Measurements from ENCODE around the gene PCYT2.
"Not testable (repeated sequence)": the region's sequence is repeated elsewhere in the genome, so short reads cannot be mapped to it uniquely, and the experiment has no call there.

The PCYT2 gene

GRCh38 chr17:81927152-81927652 lies 16.0 kb upstream of the PCYT2 start:
- DNase-seq (ENCODE audit: low spot score): no peak

- peak; percentile 69 for DNase-seq (ENCODE audit: low spot score)
Measured at GRCh38 chr17:81926451-81927151, 15.4 kb upstream of the PCYT2 start.

DNA sequence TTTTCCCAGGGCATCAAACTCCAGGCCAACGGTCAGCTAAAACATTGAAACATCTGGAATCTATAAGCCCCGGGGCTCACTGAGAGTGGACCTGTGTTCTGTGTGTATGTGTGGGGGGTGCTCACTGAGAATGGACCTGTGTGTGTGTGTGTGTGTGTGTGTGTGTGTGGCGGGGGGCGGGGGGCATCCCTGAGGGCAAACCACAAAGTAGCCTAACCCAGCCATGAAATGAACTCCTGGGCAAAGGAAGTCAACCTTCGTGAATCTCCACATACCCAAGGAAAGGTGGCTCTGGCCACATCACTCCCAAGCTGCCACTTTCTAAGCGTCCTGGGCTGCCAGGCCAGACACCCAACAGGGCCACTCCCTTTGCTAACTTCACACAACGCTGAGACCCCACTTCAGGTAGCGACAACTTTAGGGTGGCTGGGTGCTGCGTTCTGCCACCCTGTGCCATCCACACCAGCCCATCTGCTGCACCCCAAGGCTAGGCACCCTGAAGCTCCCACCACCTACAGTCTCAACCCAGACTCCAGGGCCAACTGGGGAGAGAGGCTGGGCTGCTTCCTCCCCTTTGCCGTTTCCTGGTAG lies 14.8 kb upstream of the PCYT2 start:
- no peak for DNase-seq (ENCODE audit: low spot score)

- no peak for DNase-seq (ENCODE audit: low spot score)
Measured at GRCh38 chr17:81924557-81925532, 13.6 kb upstream of the PCYT2 start.

DNA sequence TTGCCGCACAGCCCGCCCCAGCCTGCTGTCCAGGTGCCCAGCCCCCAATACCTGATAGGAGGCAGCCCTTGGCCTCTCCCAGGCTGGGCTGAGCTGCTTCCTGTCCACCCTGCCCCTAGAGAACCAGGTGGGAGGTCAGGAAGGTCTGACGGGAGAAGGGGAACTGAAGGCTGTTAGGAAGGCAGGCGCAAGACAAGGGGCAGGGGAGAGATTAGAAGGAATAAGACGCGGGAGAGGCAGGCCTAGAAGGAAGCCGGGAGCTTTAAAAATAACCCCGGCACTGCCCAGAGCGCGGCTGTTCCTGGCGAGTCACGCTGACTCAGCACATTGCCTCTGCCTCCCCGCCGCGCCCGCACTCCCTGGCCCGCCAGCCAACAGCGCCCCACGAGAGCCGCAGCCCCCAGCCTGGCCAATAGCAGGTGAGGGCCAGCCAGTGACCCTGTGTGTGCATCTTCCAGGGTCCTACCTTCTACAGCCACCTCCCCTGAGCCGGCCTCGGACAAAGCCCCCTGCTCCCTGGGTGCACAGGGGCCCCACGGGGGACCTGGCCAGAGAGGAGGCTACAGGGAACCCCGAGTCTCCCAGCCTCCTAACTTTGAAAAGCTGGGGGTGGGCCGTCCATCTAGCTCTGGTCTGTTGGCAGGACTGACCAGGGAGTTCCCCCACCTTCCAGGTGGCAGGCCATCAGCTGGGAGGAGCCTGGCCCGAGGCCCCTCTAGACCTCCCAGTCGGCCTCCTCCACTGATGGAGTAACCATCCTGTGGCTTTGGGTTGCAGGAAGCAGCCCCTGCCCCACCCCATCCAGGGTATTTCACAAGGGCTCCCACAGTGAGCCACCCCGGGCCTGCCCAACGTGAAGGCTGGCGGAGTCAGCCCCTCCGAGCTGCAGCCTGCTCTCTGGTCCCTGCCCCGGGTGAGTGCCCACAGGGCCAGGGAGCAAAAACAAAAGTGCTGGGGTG lies 12.4 kb upstream of the PCYT2 start:
- DNase-seq (ENCODE audit: low spot score): peak; percentile 61

GRCh38 chr17:81922566-81923301 lies 11.5 kb upstream of the PCYT2 start:
- DNase-seq (ENCODE audit: low spot score): no peak

DNA sequence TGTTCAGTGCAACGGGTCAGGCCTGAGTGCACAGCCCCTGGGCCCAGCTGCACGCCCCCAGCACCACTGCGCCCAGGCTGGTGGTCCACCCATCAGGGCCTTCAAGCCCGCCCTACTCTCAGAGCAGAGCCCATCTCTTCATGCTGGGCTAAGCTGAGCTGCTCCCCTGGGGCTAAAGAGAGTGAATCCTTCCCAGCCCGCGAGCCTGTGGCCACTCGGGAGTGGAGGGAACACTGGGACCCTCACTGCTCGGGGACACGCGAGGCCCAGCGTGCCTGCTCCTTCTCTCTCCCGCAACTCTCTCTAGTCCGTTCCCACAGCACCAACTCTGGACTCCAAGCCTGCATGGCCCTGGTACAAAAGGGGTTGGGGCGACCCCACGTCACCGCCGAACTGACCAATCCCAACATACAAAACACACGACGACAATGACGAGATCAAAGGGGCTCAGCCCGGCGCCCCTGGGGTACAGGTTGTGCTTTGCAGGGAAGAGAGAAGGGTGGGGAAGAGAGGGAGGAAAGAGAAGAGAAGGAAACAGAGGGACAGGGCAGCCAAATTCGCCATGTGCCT lies 10.9 kb upstream of the PCYT2 start:
- no peak for DNase-seq (ENCODE audit: low spot score)

DNA sequence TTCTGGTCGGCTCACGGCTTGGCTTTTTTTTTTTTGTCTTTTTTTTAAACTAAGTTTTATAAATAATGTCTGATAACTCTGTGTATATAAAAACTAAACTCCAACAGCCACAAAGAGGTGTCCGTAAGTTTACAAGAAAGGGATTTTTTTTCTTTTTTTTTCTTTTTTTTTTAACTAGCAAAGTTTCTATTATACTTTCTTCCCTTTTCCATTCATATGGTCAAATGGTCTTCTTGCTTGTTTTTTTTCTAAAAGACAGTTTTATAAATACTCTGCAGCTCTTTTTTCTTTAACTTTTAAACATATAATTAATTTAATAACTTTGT lies 10.3 kb upstream of the PCYT2 start:
- DNase-seq (ENCODE audit: low spot score): no peak

DNA sequence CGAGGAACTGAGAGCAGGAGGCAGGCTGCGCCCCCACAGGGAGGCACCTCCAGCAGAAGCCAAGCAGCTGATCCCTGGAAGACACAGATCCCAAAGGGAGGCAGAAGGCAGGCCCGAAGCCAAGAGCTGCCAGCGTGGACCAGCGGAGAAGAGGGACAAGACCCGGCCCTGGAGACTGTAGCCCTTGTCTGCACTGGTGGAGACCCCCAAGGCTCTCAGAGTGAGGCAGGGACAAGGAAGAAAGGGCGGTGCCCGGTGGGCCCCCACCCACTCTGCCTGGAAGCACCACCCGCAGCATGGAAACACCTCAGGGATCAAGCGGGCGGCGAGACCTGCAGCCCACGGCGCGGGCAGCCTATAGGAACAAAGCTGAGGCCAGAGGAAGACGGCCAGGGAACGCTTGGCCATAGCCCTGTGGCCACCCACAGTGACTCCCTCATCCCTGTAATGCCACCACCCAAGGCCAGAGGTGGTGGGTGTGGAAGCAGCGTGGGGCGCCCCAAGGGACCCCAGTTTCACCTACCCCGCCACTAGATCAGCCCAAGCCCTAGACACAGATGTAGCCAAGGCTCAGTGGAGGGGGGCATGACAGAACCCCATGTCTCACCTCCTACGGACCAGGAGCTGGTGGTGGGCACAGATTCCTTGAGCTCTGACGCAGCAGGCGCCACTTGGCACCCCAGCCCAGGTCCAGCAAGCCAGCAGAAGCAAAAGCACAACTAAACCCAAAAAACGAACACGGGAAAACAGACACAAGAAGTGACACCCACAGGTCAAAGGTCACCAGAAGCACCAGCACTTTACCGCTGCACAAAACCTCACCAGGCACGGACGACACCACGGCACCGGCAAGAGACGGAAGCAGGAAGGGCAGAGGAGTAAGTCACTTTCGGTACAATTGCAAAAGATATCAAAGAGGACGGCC lies 9.7 kb upstream of the PCYT2 start:
- DNase-seq (ENCODE audit: low spot score): no peak

GRCh38 chr17:81918832-81919545 lies 7.8 kb upstream of the PCYT2 start:
- DNase-seq (ENCODE audit: low spot score): no peak

DNA sequence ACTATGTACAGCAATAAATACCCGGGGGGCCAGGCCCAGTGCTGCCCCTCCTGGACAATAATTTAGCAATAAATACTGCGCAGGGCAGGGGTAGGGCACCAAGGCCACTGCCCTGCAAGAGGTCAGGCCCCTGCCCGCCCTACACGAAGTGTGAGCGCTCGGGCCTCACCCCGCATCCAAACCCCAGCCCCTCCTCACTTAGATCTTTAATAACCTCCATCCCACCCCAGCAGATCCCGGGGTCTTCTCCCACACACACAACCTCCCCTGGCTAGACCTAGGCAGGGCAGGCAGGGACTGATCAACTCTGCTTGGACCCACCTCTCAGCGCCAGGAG lies 7.1 kb upstream of the PCYT2 start:
- not testable (repeated sequence) for DNase-seq (ENCODE audit: low spot score)

DNA sequence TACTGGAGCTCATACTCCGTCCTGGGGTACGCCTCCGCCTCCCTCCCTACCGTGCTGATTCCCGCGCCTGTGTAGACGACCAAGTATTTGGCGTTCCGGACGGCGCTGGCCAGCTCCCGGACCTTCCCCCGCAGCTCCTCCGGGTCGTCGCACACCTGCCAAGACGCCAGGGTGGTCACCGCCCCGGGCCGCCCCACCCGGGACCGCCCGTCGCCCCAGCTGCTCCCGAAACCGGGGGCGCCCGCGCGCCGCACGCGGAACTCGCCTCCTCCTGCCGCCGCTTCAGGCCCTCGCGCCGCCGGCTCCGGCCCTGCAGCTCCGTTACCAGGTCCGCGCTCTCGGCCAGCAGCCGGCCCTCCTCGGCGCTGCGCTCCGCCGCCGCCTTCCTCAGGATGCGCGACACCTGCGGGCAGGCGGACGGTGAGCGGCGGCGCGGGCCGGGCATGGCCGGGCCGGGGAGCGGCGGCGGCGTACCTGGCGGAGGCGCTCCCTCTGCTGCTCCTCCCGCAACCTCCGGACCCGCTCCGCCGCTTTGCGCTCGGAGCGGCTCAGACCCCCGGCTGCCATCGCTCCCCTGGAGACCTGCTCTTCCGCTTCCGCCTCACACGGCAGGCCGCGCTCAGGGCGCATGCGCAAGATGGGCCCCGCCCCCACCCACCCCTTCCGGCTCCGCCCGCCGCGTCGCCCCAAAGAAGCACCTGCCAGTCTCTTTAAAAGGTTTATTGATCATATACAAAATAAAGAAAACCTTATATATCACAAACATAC lies 6.5 kb upstream of the PCYT2 start, which contains the start of gene SIRT7:
TSS of gene SIRT7 (minus strand) at position 612 of the 768 bp plus-strand sequence. CDS start at position 567, 45 bp downstream.
- peak; percentile 85 for DNase-seq (ENCODE audit: low spot score)

DNA sequence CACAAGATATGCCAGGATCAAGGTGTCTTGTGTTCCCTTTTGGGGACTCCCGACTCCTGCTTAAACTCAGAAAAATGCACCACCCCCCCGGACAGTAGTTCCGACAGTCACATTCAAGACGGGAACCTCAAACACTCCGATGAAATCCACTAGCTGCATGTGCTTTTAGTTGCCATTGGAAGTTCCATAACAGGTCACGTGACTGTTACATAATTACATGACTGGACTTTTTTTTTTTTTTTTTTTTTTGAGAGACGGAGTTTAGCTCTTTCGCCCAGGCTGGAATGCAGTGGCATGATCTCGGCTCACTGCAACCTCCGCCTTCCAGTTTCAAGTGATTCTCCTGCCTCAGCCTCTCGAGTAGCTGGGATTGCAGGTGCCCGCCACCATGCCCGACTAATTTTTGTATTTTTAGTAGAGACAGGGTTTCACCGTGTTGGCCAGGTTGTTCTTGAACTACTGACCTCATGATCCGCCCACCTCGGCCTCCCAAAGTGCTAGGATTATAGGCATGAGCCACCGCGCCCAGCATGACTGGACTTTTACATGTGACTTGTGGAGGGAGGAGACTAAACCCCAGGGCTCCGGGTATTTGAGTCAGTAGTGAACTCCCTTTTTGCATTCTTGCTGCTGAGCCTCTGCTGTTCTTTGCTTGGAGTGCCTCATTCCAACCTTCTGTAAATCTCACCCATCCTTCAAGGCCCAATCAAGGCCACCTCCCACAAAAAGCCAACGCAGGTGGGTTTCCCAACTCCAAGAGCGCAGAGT lies 5.2 kb upstream of the PCYT2 start:
- DNase-seq (ENCODE audit: low spot score): no peak

GRCh38 chr17:81915331-81915730 lies 4.1 kb upstream of the PCYT2 start:
- no peak for DNase-seq (ENCODE audit: low spot score)

DNA sequence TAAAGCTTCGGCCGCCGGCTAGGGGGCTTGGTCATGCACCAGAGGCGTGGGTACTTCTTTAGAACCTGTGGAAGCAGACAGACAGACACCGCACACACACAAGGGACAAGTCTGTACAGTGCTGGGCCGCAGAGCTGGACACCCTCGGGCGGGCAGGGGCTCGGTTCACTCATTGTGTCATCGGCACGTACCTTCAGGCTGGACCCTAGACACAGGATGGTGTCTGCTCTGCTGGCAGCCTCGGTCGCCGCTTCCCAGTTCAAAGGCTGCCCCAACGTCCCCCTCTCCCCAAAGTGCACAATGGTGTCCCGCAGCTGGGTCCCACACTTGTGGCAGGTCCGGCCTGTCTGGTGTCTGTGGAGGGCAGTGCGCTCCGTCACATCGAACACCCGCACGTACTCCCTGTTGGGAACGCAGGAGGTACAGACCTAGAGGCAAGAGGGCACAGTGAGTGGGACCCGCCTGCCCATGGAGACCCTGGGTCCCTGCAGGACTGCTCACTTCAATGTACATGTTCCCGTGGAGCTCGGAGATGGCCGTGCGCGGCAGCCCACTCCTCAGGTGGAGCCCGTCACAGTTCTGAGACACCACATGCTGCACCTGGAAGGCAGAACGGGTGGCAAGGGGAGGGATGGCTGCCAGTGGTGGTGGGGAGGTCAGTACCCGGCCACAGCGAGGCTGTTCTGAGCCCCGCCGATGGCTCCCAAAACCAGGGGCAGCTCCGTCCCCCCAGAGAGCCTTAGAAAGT lies 3.1 kb upstream of the PCYT2 start:
- no peak for DNase-seq (ENCODE audit: low spot score)

DNA sequence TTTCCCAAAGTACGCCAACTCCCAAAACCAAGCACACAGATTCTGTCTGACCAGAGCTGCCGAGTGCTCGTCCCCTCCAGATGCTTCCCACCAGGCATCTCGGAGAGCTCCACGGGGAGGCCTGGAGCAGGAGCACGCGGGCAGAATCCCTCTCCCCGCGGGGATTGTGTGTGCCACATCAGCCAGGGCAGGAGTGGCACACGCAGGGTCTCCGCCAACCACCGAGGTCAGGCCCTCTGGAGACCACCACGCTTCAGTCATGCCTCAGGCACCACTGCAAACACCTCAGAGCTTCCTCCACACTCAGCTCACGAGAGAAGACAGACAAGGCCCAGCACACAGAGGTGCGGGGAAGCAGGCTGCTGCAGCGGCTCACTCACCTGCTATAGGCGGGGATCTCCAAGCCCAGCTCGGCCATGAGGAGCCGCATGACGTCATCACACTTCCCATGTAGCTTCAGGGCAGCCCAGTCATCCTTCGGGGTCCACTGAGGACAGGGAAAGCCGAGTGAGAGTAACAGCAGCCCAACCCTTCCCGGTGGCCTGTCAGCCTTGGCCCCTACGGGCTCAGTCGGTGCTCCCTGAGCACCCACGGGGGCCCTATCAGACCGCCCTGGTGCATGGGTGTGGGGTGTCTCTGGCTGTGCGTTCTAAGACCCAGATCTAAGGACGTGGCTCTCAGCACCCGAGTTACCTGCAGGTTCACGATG lies 2.3 kb upstream of the PCYT2 start:
- DNase-seq (ENCODE audit: low spot score): no peak
